ENCODE data around the gene SH2B3.
A peak's percentile ranks its signal among the peaks of the same experiment; 100 is the strongest.
"Not testable (repeated sequence)": the region's sequence is repeated elsewhere in the genome, so short reads cannot be mapped to it uniquely, and the experiment has no call there.

Gene SH2B3

GRCh38 chr12:111405859-111406473, at the start of gene SH2B3:
Gene SH2B3 (plus strand): TSS chr12:111405923. CDS start chr12:111418146, 12,223 bp downstream.
- peak in 1 of 2 donors; percentile 58 for DNase-seq (ENCODE audit: extremely low read depth in 1 of 2, low read depth in 1 of 2)

- peak; percentile 50 to 64 for DNase-seq (ENCODE audit: extremely low read depth in 1 of 2, low read depth in 1 of 2)
Observed at GRCh38 chr12:111359231-111359913, 46.4 kb upstream of the SH2B3 start.

- no peak for DNase-seq (ENCODE audit: extremely low read depth in 1 of 2, low read depth in 1 of 2)
Observed at GRCh38 chr12:111359914-111360276, 45.8 kb upstream of the SH2B3 start.

GRCh38 chr12:111360325-111360930, 45.3 kb upstream of the SH2B3 start:
- no peak for DNase-seq (ENCODE audit: extremely low read depth in 1 of 2, low read depth in 1 of 2)

GRCh38 chr12:111361073-111361716, 44.5 kb upstream of the SH2B3 start:
- DNase-seq (ENCODE audit: extremely low read depth in 1 of 2, low read depth in 1 of 2) = no peak

- DNase-seq (ENCODE audit: extremely low read depth in 1 of 2, low read depth in 1 of 2) = no peak
Observed at GRCh38 chr12:111361717-111362576, 43.8 kb upstream of the SH2B3 start.

- no peak for DNase-seq (ENCODE audit: extremely low read depth in 1 of 2, low read depth in 1 of 2)
Observed at GRCh38 chr12:111362687-111363475, 42.8 kb upstream of the SH2B3 start.

GRCh38 chr12:111363578-111363977, 42.1 kb upstream of the SH2B3 start:
- DNase-seq (ENCODE audit: extremely low read depth in 1 of 2, low read depth in 1 of 2) = no peak

- no peak for DNase-seq (ENCODE audit: extremely low read depth in 1 of 2, low read depth in 1 of 2)
Observed at GRCh38 chr12:111366075-111366474, 39.6 kb upstream of the SH2B3 start.

GRCh38 chr12:111366583-111366982, 39.1 kb upstream of the SH2B3 start:
- no peak for DNase-seq (ENCODE audit: extremely low read depth in 1 of 2, low read depth in 1 of 2)

GRCh38 chr12:111367661-111368221, 38.0 kb upstream of the SH2B3 start:
- no peak for DNase-seq (ENCODE audit: extremely low read depth in 1 of 2, low read depth in 1 of 2)

- no peak for DNase-seq (ENCODE audit: extremely low read depth in 1 of 2, low read depth in 1 of 2)
Observed at GRCh38 chr12:111368291-111368787, 37.4 kb upstream of the SH2B3 start.

GRCh38 chr12:111368788-111369495, 36.8 kb upstream of the SH2B3 start, which contains the start of gene PHETA1:
Gene PHETA1 (minus strand): TSS chr12:111369095. CDS start chr12:111363427, 5,668 bp downstream.
- DNase-seq (ENCODE audit: extremely low read depth in 1 of 2, low read depth in 1 of 2) = peak; percentile 68 to 82

- DNase-seq (ENCODE audit: extremely low read depth in 1 of 2, low read depth in 1 of 2) = no peak
Observed at GRCh38 chr12:111369496-111370220, 36.1 kb upstream of the SH2B3 start.

- not testable (repeated sequence) for DNase-seq (ENCODE audit: extremely low read depth in 1 of 2, low read depth in 1 of 2)
Observed at GRCh38 chr12:111373231-111373630, 32.5 kb upstream of the SH2B3 start.

- DNase-seq (ENCODE audit: extremely low read depth in 1 of 2, low read depth in 1 of 2) = no peak
Observed at GRCh38 chr12:111377440-111377839, 28.3 kb upstream of the SH2B3 start.

- DNase-seq (ENCODE audit: extremely low read depth in 1 of 2, low read depth in 1 of 2) = no peak
Observed at GRCh38 chr12:111379942-111380554, 25.7 kb upstream of the SH2B3 start.

- no peak for DNase-seq (ENCODE audit: extremely low read depth in 1 of 2, low read depth in 1 of 2)
Observed at GRCh38 chr12:111384596-111384995, 21.1 kb upstream of the SH2B3 start.

Data from stimulated activated CD8-positive, alpha-beta memory T cell treated with anti-CD3 and anti-CD28 coated beads, Interleukin-7, amount 100 ng/mL, for 48 hours (primary cell).